IMR-90 (cell line): Measurements from ENCODE around the gene DPF3. TPM values are rescaled to one million over a fixed set of nuclear protein-coding genes. Genes with fewer than 3 reads are reported as not detected.
A peak's percentile ranks its signal among the peaks of the same experiment; 100 is the strongest.

Experiments used
- ATAC-seq: fragments of 200-7000 bp; cut with Tn5 transposase; 2 replicates; pipeline ENCODE4 v1.9.1; 2020; ENCODE audit warnings: low read depth, mild to moderate bottlenecking, moderate library complexity
- BruUV-seq: library from RNA; stranded (reverse); fragments of 400-500 nt; replicated peaks from 2 replicates; lab custom pipeline; 2021; lab: Mats Ljungman, UMichigan
- CTCF ChIA-PET: fragments of 300-600 bp; formaldehyde crosslinking; extraction: SDS; loops from one replicate; lab custom pipeline; 2021; ENCODE audit warnings: antibody characterized with exemption; lab: Yijun Ruan, JAX
- POLR2A ChIA-PET: fragments of 300-600 bp; sonication (Branson Sonifier 250); formaldehyde crosslinking; loops from one replicate; lab custom pipeline; 2022; ENCODE audit warnings: antibody characterized with exemption; ENCODE audit not compliant: unreplicated experiment; lab: Charles Lee
- DNase-seq: peaks from one replicate; pipeline ENCODE4 v3.0.0; 2013
- H2AFZ ChIP-seq: replicated peaks from 2 replicates; pipeline ENCODE3; 2013; ENCODE audit warnings: low read length, mild to moderate bottlenecking; ENCODE audit not compliant: poor library complexity
- H2AK5ac ChIP-seq: 2 replicates; pipeline ENCODE4 v1.6.1; 2013; ENCODE audit warnings: low read depth, low read length, inconsistent platforms
- H2AK9ac ChIP-seq: replicated peaks from 2 replicates; pipeline ENCODE3; 2013; ENCODE audit warnings: mild to moderate bottlenecking, low read depth, low read length, moderate library complexity; ENCODE audit not compliant: poor library complexity
- H2BK120ac ChIP-seq: 2 replicates; pipeline ENCODE4 v1.6.1; 2013; ENCODE audit warnings: low read depth, low read length, inconsistent platforms
- H2BK15ac ChIP-seq: 3 replicates; pipeline ENCODE4 v1.6.1; 2013; ENCODE audit warnings: low read depth, low read length, inconsistent platforms
- H2BK20ac ChIP-seq: 2 replicates; pipeline ENCODE4 v1.6.1; 2013; ENCODE audit warnings: low read depth, mild to moderate bottlenecking, inconsistent platforms, low read length, moderate library complexity
- H2BK5ac ChIP-seq: 2 replicates; pipeline ENCODE4 v1.6.1; 2013; ENCODE audit warnings: mild to moderate bottlenecking, low read depth, low read length, inconsistent platforms; ENCODE audit not compliant: poor library complexity, severe bottlenecking
- H3K14ac ChIP-seq: replicated peaks from 2 replicates; pipeline ENCODE4 v1.6.1; 2013; ENCODE audit warnings: low read depth, low read length, inconsistent platforms
- H3K18ac ChIP-seq: 2 replicates; pipeline ENCODE4 v1.6.1; 2013; ENCODE audit warnings: low read depth, low read length, control low read depth
- H3K23ac ChIP-seq: 2 replicates; pipeline ENCODE4 v1.6.1; 2013; ENCODE audit warnings: low read depth, low read length, inconsistent platforms
- H3K27ac ChIP-seq: 2 replicates; pipeline ENCODE4 v1.5.1; 2013; ENCODE audit warnings: mild to moderate bottlenecking, control low read depth, low read length; ENCODE audit not compliant: insufficient read depth
- H3K27me3 ChIP-seq: 2 replicates; pipeline ENCODE4 v1.6.1; 2013; ENCODE audit warnings: low read length; ENCODE audit not compliant: control insufficient read depth, insufficient read depth
- H3K36me3 ChIP-seq: 2 replicates; pipeline ENCODE4 v1.6.1; 2013; ENCODE audit warnings: low read length, mixed read lengths; ENCODE audit not compliant: control insufficient read depth, insufficient read depth
- H3K4ac ChIP-seq: 2 replicates; pipeline ENCODE4 v1.6.1; 2013; ENCODE audit warnings: low read depth, low read length, inconsistent platforms
- H3K4me1 ChIP-seq: 2 replicates; pipeline ENCODE4 v1.6.1; 2013; ENCODE audit warnings: low read length, mixed read lengths; ENCODE audit not compliant: control insufficient read depth, insufficient read depth
- H3K4me2 ChIP-seq: 2 replicates; pipeline ENCODE4 v1.6.1; 2013; ENCODE audit warnings: low read depth, mild to moderate bottlenecking, control low read depth, low read length, moderate library complexity
- H3K4me3 ChIP-seq: 2 replicates; pipeline ENCODE4 v1.5.1; 2013; ENCODE audit warnings: low read depth, mild to moderate bottlenecking, control low read depth, low read length, moderate library complexity; ENCODE audit not compliant: insufficient read depth
- H3K56ac ChIP-seq: 2 replicates; pipeline ENCODE4 v1.6.1; 2013; ENCODE audit warnings: low read length, inconsistent platforms; ENCODE audit not compliant: insufficient read depth; ENCODE audit errors: extremely low read depth
- H3K79me1 ChIP-seq, 2 experiments: 2 replicates each; pipeline ENCODE4 v1.6.1; 2013; ENCODE audit warnings: low read length in 2 of 2, inconsistent platforms in 1 of 2, low read depth in 1 of 2
- H3K9ac ChIP-seq: 2 replicates; pipeline ENCODE4 v1.6.1; 2013; ENCODE audit warnings: low read depth, low read length, control low read depth
- H3K9me1 ChIP-seq: 2 replicates; pipeline ENCODE4 v1.6.1; 2013; ENCODE audit warnings: low read length, inconsistent platforms; ENCODE audit not compliant: insufficient read depth
- H3K9me3 ChIP-seq: 2 replicates; pipeline ENCODE4 v1.6.1; 2013; ENCODE audit warnings: low read length; ENCODE audit not compliant: control insufficient read depth, insufficient read depth
- H4K20me1 ChIP-seq: 2 replicates; pipeline ENCODE4 v1.6.1; 2013; ENCODE audit warnings: low read length, inconsistent platforms; ENCODE audit not compliant: insufficient read depth
- H4K5ac ChIP-seq: 2 replicates; pipeline ENCODE4 v1.6.1; 2013; ENCODE audit warnings: mild to moderate bottlenecking, low read depth, low read length, control low read depth
- H4K8ac ChIP-seq, 2 experiments: 2 replicates each; pipeline ENCODE4 v1.6.1; 2013; ENCODE audit warnings: low read depth in 2 of 2, low read length in 2 of 2, control low read depth in 1 of 2, inconsistent platforms in 1 of 2
- H4K91ac ChIP-seq: 2 replicates; pipeline ENCODE4 v1.6.1; 2013; ENCODE audit warnings: low read depth, low read length, inconsistent platforms; ENCODE audit not compliant: insufficient read depth
- BHLHE40 ChIP-seq: fragments of 150-350 bp; IDR thresholded peaks from 2 replicates; pipeline ENCODE4 v1.6.1; 2016; ENCODE audit warnings: mild to moderate bottlenecking, low read depth, low read length
- CEBPB ChIP-seq: IDR thresholded peaks from 2 replicates; pipeline ENCODE4 v1.6.1; 2012; ENCODE audit warnings: low read depth, low read length, improper control_type of control experiment
- CHD1 ChIP-seq: IDR thresholded peaks from 2 replicates; pipeline ENCODE4 v1.6.1; 2012; ENCODE audit warnings: low read depth, low read length, improper control_type of control experiment
- FOS ChIP-seq: fragments of 150-350 bp; IDR thresholded peaks from 2 replicates; pipeline ENCODE4 v1.6.1; 2016; ENCODE audit warnings: low read depth, low read length
- MAFK ChIP-seq: IDR thresholded peaks from 2 replicates; pipeline ENCODE4 v1.6.1; 2012; ENCODE audit warnings: low read depth, low read length, improper control_type of control experiment
- MAZ ChIP-seq: IDR thresholded peaks from 2 replicates; pipeline ENCODE4 v1.6.1; 2012; ENCODE audit warnings: low read depth, mild to moderate bottlenecking, low read length, improper control_type of control experiment, moderate library complexity, borderline replicate concordance
- MXI1 ChIP-seq: IDR thresholded peaks from 2 replicates; pipeline ENCODE4 v1.6.1; 2012; ENCODE audit warnings: low read depth, mild to moderate bottlenecking, low read length, moderate library complexity, borderline replicate concordance
- NFE2L2 ChIP-seq: fragments of 150-350 bp; IDR thresholded peaks from 2 replicates; pipeline ENCODE4 v1.6.1; 2016; ENCODE audit warnings: low read depth, mild to moderate bottlenecking, low read length
- POLR2A ChIP-seq: IDR thresholded peaks from 2 replicates; pipeline ENCODE4 v1.6.1; 2012; ENCODE audit warnings: mild to moderate bottlenecking, low read depth, low read length
- RAD21 ChIP-seq: IDR thresholded peaks from 2 replicates; pipeline ENCODE4 v1.6.1; 2012; ENCODE audit warnings: low read length, improper control_type of control experiment
- RCOR1 ChIP-seq: IDR thresholded peaks from 2 replicates; pipeline ENCODE4 v1.6.1; 2012; ENCODE audit warnings: mild to moderate bottlenecking, low read length, improper control_type of control experiment; ENCODE audit not compliant: insufficient replicate concordance
- RFX5 ChIP-seq: IDR thresholded peaks from 2 replicates; pipeline ENCODE4 v1.8.0; 2012; ENCODE audit warnings: low read depth, mild to moderate bottlenecking, low read length, moderate library complexity
- SMC3 ChIP-seq: fragments of 150-350 bp; IDR thresholded peaks from 2 replicates; pipeline ENCODE4 v1.6.1; 2016; ENCODE audit warnings: low read depth, mild to moderate bottlenecking, antibody characterized with exemption, low read length, moderate library complexity
- WGBS, 2 experiments: methylation state at CpG; one replicate each; pipeline versions ENCODE4 v1.1.5 to v1.1.7; 2013; ENCODE audit warnings: missing lambda C conversion rate in 2 of 2; ENCODE audit not compliant: insufficient read length in 1 of 2; ENCODE audit errors: extremely low coverage in 2 of 2; 5-methylcytosine and 5-hydroxymethylcytosine counted together
- dilution Hi-C: fragments of 300-500 bp; cut with HindIII; formaldehyde crosslinking; loops from one replicate; pipeline ENCODE4 v1.14.3; 2018; ENCODE audit warnings: low sequenced_read_pairs; ENCODE audit not compliant: unreplicated experiment
- in situ Hi-C: fragments of 300-500 bp; cut with MboI; formaldehyde crosslinking; loops from 3 replicates; pipeline ENCODE4 v1.14.3; 2019; ENCODE audit warnings: low sequenced_read_pairs, inconsistent platforms, mixed read lengths
- intact Hi-C: fragments of 100-400 bp; cut with micrococcal nuclease; formaldehyde crosslinking; loops from 2 replicates; pipeline ENCODE4 v1.10.0; 2022
- polyA plus RNA-seq, 3 experiments: library from polyadenylated mRNA; depleted of rRNA; stranded (reverse); fragments of >200 nt; gene quantifications; 2 replicates each; pipeline ENCODE4 v1.2.3, GENCODE V29; 2012; ENCODE audit warnings: low replicate concordance in 1 of 3
- total RNA-seq: library from RNA; depleted of rRNA; stranded (reverse); fragments of >200 nt; gene quantifications from 2 replicates; pipeline ENCODE4 v1.2.3, GENCODE V29; 2012
- TF ChIP-seq, protein P1 (sequence below): fragments of 150-350 bp; IDR thresholded peaks from 2 replicates; pipeline ENCODE4 v1.6.1; 2016; ENCODE audit warnings: low read depth, mild to moderate bottlenecking, low read length, moderate library complexity, borderline replicate concordance
- TF ChIP-seq, protein P2 (sequence below): fragments of 150-350 bp; IDR thresholded peaks from 2 replicates; pipeline ENCODE4 v1.6.1; 2017; ENCODE audit warnings: mild to moderate bottlenecking, antibody characterized with exemption, low read length, low read depth

Gene DPF3
- total and polyA plus RNA-seq, 2 of the 4 experiments (the other 2 are of a cell fraction), result 30.5 to 32.8 TPM

DNA sequence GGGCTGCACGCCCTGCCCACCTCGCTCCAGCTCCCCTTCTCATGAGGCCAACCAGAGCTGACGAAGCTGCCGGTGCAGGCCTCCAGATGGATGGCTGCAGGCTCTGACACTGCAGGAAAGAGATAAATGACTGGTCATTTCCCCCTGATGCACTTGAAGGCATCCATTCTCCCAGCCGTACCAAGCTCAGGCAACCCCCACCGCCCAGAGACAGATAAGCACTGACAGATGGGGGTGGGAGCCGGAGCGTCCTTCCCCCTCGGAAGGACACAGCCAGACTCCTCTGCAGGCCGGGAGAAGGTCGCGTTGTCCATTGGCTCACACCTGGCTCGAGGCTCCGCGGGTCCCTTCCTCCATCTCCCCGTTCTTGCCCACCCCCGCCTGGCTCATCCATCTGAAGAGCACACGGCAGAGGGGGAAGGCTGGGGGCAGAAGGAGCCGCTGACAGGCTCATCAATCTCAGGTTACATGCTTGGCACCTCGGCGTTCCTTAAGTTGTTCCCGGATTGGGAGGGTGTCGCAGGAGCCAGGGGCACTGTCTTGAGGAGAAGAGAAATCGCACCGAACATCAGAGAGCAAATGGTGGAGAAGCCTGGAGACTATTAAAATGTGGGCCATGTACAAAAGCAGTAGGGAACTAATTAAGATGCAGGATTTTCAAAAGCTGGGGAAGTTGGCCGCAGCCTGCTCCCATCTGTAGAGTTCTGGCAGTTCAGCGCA, 151.6 kb downstream of the DPF3 start:
- Histone ChIP-seq H4K20me1 (no peaks in the 10 kb centered on the region), H3K14ac (no peak overlapping the region), H3K56ac (no peak overlapping the region), H4K91ac (no peak overlapping the region), H2AK5ac (peak overlapping the region; percentile 5; the same call in 1 of the 2 replicates), H3K9me1 (peaks cover 33% of the 10 kb centered on the region), H2BK120ac (no peak overlapping the region), H3K27me3 (no peaks in the 10 kb centered on the region), H3K9ac (no peak overlapping the region), H3K4ac (no peak overlapping the region), H2BK5ac (no peak overlapping the region), H4K5ac (no peak overlapping the region), H3K4me1 (peaks cover 32% of the 10 kb centered on the region), H2AFZ (no peak overlapping the region), H3K9me3 (no peaks in the 10 kb centered on the region), H3K4me2 (no peak overlapping the region), H3K4me3 (no peak overlapping the region), H2BK20ac (no peak overlapping the region), H3K27ac (no peak overlapping the region), H4K8ac (no peak overlapping the region), H2AK9ac (peak overlapping the region; percentile 11), H2BK15ac (peak overlapping the region; percentile 10; the same call in 1 of the 3 replicates), H3K23ac (no peak overlapping the region), H3K18ac (no peak overlapping the region), H3K36me3 (0 out of 2 replicates have a peak, but pooled peaks cover 2% of the 10 kb centered on the region), H3K79me1 (peaks cover 8 to 35% of the 10 kb centered on the region in 2 experiments; a peak in 2 of 4 replicates)
- intact Hi-C loops, result no loop called here
- no peak for DNase-seq
- ATAC-seq, result no peak
- in situ Hi-C loops, result no loop called here
- dilution Hi-C loops, result no loop called here
- CTCF ChIA-PET, result no interaction called here
- no TSS peak for BruUV-seq
- POLR2A ChIA-PET, result no interaction called here
- 73% methylated on average over 10 of the region's 27 CpGs; no CpG with 5 or more reads in 1 of the 2 experiments for WGBS, 2 experiments
- TF ChIP-seq RCOR1, result no peak
- no peak for TF ChIP-seq SMC3
- no peak for TF ChIP-seq BHLHE40
- no peak for TF ChIP-seq CHD1
- TF ChIP-seq MAZ, result no peak
- TF ChIP-seq MAFK, result no peak
- no peak for TF ChIP-seq CEBPB
- TF ChIP-seq RFX5, result no peak
- no peak for TF ChIP-seq RAD21
- TF ChIP-seq, protein P1, sequence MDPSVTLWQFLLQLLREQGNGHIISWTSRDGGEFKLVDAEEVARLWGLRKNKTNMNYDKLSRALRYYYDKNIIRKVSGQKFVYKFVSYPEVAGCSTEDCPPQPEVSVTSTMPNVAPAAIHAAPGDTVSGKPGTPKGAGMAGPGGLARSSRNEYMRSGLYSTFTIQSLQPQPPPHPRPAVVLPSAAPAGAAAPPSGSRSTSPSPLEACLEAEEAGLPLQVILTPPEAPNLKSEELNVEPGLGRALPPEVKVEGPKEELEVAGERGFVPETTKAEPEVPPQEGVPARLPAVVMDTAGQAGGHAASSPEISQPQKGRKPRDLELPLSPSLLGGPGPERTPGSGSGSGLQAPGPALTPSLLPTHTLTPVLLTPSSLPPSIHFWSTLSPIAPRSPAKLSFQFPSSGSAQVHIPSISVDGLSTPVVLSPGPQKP, result no peak
- no peak for TF ChIP-seq NFE2L2
- TF ChIP-seq POLR2A, result no peak
- TF ChIP-seq FOS, result no peak
- TF ChIP-seq, protein P2, sequence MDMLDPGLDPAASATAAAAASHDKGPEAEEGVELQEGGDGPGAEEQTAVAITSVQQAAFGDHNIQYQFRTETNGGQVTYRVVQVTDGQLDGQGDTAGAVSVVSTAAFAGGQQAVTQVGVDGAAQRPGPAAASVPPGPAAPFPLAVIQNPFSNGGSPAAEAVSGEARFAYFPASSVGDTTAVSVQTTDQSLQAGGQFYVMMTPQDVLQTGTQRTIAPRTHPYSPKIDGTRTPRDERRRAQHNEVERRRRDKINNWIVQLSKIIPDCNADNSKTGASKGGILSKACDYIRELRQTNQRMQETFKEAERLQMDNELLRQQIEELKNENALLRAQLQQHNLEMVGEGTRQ, result no peak
- TF ChIP-seq MXI1, result no peak
